Subcutaneous abdominal adipose tissue (tissue), 5 donors: ENCODE results near the gene SLC2A8.
A peak's percentile ranks its signal among the peaks of the same experiment; 100 is the strongest.

Experiments
- H3K27ac ChIP-seq: one replicate; pipeline ENCODE4 v1.7.0; 2013; ENCODE audit warnings: low read depth, mild to moderate bottlenecking, inconsistent platforms, low read length, moderate library complexity
- H3K27me3 ChIP-seq, 5 donors: one replicate each; pipeline ENCODE4 v1.7.0; 2013; ENCODE audit warnings: low read length in 5 of 5, inconsistent platforms in 1 of 5; ENCODE audit not compliant: control insufficient read depth in 5 of 5, insufficient read depth in 4 of 5
- H3K36me3 ChIP-seq, 5 donors: one replicate each; pipeline ENCODE4 v1.7.0; 2013; ENCODE audit warnings: low read length in 5 of 5; ENCODE audit not compliant: control insufficient read depth in 5 of 5, insufficient read depth in 5 of 5
- H3K4me1 ChIP-seq, 5 donors: one replicate each; pipeline ENCODE4 v1.7.0; 2013; ENCODE audit warnings: low read length in 5 of 5, mild to moderate bottlenecking in 3 of 5, moderate library complexity in 1 of 5; ENCODE audit not compliant: control insufficient read depth in 5 of 5, insufficient read depth in 5 of 5
- H3K4me3 ChIP-seq, 5 donors: one replicate each; pipeline ENCODE4 v1.7.0; 2013; ENCODE audit warnings: low read length in 5 of 5, low read depth in 1 of 5
- H3K9ac ChIP-seq, 5 donors: one replicate each; pipeline ENCODE4 v1.7.0; 2013; ENCODE audit warnings: low read length in 5 of 5, mild to moderate bottlenecking in 4 of 5, moderate library complexity in 3 of 5
- H3K9me3 ChIP-seq, 5 donors: one replicate each; pipeline ENCODE4 v1.7.0; 2013; ENCODE audit warnings: low read length in 5 of 5; ENCODE audit not compliant: control insufficient read depth in 5 of 5
- donor health status: healthy.
- donor health status: healthy.
- donor health status: healthy.
- donor health status: healthy.
- donor health status: healthy.

Gene SLC2A8, protein sequence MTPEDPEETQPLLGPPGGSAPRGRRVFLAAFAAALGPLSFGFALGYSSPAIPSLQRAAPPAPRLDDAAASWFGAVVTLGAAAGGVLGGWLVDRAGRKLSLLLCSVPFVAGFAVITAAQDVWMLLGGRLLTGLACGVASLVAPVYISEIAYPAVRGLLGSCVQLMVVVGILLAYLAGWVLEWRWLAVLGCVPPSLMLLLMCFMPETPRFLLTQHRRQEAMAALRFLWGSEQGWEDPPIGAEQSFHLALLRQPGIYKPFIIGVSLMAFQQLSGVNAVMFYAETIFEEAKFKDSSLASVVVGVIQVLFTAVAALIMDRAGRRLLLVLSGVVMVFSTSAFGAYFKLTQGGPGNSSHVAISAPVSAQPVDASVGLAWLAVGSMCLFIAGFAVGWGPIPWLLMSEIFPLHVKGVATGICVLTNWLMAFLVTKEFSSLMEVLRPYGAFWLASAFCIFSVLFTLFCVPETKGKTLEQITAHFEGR

DNA sequence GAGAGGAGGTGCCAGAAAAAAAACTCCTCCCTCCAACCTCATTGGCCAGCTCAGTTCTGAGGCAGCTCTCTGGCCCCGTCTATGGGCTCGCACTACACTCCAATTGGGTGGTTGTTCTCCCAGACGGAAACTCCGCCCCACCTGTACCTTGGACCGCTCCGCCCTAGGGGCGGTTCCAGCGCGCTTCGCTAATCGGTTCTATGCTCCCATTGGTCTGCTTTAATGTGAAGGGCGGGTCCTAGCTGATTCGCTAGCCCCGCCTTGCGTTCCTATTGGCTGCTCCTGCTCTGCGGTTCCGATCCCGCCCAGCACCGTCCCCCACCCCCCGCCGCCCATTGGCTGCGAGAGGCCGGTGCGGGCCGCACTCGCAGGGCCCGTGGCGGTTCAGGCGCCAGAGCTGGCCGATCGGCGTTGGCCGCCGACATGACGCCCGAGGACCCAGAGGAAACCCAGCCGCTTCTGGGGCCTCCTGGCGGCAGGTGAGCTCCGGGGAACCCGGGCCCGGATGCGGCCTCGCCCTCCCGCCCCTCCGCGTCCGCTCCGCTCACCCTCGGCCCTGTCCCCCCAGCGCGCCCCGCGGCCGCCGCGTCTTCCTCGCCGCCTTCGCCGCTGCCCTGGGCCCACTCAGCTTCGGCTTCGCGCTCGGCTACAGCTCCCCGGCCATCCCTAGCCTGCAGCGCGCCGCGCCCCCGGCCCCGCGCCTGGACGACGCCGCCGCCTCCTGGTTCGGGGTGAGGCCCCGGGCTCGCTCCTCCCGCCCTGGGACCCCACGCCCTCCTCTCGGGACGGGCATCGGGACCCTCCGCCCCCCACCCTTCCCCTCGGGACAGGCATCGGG is at the start of gene SLC2A8:
Gene SLC2A8, plus strand, starts transcription at position 362 of the 838 bp plus-strand sequence. Its CDS starts 62 bp downstream, at position 424.
- H3K27ac ChIP-seq = peak within 1 kb of the TSS; percentile 6
- peak within 1 kb of the TSS; percentile 72 to 88 (median 76) for H3K4me3 ChIP-seq
- H3K9me3 ChIP-seq = no peaks in the 10 kb centered on the region
- peaks cover 0 to 29% (median 21%) of the 10 kb centered on the region in 5 donors for H3K4me1 ChIP-seq
- peak within 1 kb of the TSS in 4 of 5 donors; percentile 67 to 83 (median 76) for H3K9ac ChIP-seq
- no peaks in the 10 kb centered on the region for H3K27me3 ChIP-seq
- H3K36me3 ChIP-seq = peaks cover 0 to 23% (median 9%) of the 10 kb centered on the region in 5 donors

DNA sequence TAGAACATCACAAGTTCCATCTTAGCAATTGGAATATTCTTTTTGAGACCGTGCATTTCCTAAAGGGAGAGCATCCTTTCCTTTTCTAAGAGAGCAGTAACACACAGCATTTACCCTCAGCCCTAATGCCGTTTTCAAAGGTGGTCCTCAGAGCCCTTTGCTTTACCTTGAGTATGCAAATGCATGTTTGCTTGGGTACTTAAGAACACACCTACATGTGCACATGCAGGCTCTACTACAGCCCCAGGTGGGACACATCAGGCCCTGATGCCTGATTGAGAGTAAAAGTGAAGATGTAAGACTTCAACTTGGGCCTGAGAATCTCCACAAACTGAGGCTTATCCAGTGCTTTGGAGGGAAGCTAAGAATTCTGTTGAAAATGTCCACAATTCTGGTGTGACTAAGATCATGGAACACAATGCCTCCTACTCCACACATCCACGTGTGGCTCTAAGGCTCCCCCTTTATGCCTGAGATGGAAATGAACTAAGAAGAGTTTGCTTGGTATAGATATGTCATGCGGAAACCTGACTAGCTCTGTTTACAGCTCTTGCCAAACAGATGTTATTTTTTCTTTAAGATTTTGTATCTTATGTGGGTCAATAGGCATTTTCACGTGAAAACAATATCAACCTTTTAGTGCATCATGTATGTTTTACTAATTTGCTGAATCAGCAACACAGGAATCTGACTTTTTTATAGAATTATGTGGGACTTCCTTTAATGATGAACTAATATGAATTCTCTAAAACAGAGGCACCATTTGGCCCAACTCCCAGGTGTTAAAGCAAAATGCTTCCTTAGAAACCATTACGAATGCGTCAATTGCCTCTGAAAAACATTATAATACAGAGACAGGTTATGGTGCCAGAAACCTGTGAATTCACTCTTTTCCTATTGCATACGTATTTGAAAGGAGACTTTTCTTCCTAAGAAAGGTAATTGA is 48.9 kb upstream of the SLC2A8 start:
- Histone ChIP-seq H3K9ac (no peak overlapping the region), H3K4me1 (peaks cover 0 to 8% (median 0%) of the 10 kb centered on the region in 5 donors), H3K9me3 (no peaks in the 10 kb centered on the region), H3K27ac (no peak overlapping the region), H3K4me3 (no peak overlapping the region), H3K36me3 (peaks cover 0 to 17% (median 3%) of the 10 kb centered on the region in 5 donors), H3K27me3 (no peaks in the 10 kb centered on the region)

DNA sequence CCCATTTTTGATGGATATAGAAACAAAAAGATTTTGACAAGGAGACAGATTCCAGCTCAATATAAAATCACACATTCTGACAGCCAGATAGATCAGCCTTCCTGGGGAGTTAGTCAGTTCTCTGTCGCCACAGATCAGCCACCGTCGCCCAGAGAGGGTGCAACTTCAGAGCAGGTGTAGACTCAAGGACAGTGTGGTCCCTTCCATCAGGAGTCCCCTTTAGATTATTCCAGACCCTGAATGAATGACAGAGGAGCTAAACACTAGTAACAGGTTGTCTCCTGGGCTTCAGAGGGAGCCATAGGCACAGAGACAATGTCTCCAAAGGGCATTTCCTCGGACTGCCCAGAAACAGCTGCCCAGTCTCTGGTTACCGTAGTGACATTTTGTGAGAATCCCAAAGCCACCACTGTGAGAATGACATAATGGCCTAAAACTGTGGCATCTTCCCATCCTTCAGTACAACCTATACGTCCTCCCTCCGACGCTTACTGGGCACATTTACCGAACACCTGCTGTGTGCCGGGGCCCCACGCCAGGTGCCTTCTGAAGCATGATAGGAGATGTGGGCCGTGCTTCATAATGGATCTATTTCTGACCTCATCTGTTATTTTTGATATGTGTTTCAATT is 47.4 kb upstream of the SLC2A8 start:
- H3K36me3 ChIP-seq = peaks cover 0 to 6% (median 2%) of the 10 kb centered on the region in 5 donors
- H3K27ac ChIP-seq = no peak overlapping the region
- no peaks in the 10 kb centered on the region for H3K27me3 ChIP-seq
- no peak overlapping the region for H3K4me3 ChIP-seq
- H3K9me3 ChIP-seq = no peaks in the 10 kb centered on the region
- H3K4me1 ChIP-seq = peaks cover 0 to 8% (median 0%) of the 10 kb centered on the region in 5 donors
- H3K9ac ChIP-seq = no peak overlapping the region

DNA sequence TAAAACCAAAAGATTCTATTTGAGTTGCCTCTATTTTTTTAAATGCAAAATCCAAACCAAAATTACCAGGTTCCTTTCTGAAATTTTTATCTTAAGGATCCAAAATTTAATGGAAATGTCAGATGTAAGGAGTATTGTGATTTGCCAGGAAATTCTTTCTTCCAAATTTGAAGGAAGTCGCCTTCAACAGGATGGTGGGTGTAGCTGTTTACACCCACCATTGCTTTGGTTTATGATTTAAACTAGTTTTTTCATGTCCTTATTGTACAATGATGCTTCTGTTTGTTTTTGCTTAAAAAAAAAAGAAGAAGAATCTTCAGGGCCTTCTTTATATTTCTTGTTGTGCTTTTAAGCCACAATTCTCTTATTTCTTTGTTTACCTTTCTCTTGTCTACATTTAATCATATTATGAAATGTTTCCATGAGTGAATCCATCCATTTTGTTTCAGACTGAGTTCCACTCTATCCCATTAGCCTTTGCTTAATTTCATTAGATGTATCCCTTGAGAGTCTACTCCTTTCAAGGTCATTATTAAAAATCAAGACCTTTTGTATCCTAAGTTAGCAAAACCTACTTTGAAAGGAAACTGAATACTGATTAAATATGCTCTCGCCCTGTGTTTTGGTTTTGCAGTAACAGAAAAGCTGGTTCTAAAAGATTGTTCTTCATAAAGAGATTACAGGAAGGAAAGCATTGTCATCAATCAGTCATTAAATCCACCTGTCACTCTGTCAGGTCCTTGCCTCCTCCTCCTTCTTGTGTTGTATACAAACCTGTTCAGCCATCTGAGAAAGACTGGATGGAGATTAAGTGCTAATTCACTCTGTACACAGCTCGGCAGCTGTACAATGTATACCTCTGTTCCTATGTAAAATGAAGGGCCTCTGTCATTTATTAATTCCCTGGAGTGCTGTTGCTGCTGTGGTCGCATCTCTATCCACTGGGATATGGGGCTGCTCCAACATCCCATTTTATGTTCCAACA is 45.5 kb upstream of the SLC2A8 start:
- peaks cover 0 to 13% (median 4%) of the 10 kb centered on the region in 5 donors for H3K36me3 ChIP-seq
- H3K27ac ChIP-seq = peak overlapping the region; percentile 25
- H3K27me3 ChIP-seq = no peaks in the 10 kb centered on the region
- peaks cover 0 to 8% (median 0%) of the 10 kb centered on the region in 5 donors for H3K4me1 ChIP-seq
- no peaks in the 10 kb centered on the region for H3K9me3 ChIP-seq
- no peak overlapping the region for H3K9ac ChIP-seq
- no peak overlapping the region for H3K4me3 ChIP-seq

DNA sequence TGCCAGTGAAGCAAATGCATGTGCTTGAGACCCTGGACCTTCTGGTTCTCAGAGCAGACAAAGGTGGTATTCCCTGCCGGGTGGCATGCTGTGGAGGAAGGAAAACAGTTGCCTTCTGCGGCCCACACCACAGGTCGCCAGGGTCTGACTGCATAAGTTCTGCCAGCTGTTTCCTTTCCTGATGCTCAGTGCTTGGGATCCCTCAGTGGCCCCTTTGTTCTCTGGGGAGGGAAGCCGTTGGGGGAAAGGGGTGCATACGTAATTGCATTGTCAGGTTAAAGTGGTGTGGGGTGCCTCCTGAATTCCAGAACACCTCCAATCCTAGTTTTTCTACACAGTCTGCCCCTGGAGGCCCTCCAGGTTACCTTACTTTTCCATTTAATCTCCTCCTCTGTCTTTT is 43.1 kb upstream of the SLC2A8 start:
- Histone ChIP-seq H3K4me3 (no peak overlapping the region), H3K9ac (no peak overlapping the region), H3K27ac (no peak overlapping the region), H3K9me3 (no peaks in the 10 kb centered on the region), H3K27me3 (no peaks in the 10 kb centered on the region), H3K36me3 (peaks cover 0 to 26% (median 12%) of the 10 kb centered on the region in 5 donors), H3K4me1 (no peaks in the 10 kb centered on the region)

DNA sequence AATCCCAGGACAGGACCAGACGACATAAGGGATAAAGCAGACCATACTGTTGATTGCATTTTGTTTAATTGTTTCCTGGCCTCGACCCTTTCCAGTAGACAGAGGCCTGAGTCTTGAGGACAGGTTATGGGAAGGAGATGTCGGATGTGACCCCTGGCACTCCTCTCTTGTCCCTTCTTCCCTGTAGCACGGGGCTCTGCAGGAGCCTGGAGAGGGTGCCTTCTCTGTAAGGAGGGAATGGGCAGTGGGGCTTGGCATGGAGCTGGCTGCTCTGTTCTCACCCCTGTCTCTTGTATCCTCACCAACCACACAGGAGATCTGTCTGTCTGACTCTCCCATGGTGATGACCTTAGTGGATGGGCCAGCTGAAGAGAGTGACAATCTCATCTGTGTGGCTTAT is 40.1 kb upstream of the SLC2A8 start:
- H3K9me3 ChIP-seq = no peaks in the 10 kb centered on the region
- H3K27me3 ChIP-seq = no peaks in the 10 kb centered on the region
- no peak overlapping the region for H3K27ac ChIP-seq
- H3K4me3 ChIP-seq = no peak overlapping the region
- peaks cover 0 to 6% (median 0%) of the 10 kb centered on the region in 5 donors for H3K4me1 ChIP-seq
- peaks cover 0 to 26% (median 12%) of the 10 kb centered on the region in 5 donors for H3K36me3 ChIP-seq
- no peak overlapping the region for H3K9ac ChIP-seq

DNA sequence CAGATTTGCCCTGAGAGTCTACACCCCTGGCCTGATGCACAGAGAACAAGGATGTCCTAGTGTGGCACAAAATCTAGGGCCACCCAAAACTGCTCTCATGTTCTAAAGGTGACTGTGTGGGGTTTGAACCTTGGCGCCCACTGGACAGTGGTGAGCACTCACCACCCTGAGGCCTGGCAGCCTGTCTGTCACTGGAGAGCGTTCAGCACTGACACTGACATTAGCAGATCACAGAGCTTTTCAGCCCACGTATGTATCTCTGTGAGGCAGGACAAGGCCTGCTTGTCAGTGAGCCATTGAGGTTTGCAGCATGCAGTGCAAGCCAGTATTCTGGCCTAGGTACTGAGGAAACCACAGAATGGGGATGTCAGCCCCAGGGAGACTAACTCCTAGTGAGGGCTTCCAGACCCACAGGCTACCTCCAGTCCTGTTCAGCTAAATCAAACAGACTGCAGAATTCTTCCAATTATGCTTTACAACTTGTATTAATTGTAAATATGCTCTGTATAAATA is 38.9 kb upstream of the SLC2A8 start:
- Histone ChIP-seq H3K4me1 (peaks cover 0 to 6% (median 0%) of the 10 kb centered on the region in 5 donors), H3K9me3 (no peaks in the 10 kb centered on the region), H3K27me3 (no peaks in the 10 kb centered on the region), H3K27ac (no peak overlapping the region), H3K9ac (no peak overlapping the region), H3K4me3 (no peak overlapping the region), H3K36me3 (peaks cover 0 to 29% (median 15%) of the 10 kb centered on the region in 5 donors)

DNA sequence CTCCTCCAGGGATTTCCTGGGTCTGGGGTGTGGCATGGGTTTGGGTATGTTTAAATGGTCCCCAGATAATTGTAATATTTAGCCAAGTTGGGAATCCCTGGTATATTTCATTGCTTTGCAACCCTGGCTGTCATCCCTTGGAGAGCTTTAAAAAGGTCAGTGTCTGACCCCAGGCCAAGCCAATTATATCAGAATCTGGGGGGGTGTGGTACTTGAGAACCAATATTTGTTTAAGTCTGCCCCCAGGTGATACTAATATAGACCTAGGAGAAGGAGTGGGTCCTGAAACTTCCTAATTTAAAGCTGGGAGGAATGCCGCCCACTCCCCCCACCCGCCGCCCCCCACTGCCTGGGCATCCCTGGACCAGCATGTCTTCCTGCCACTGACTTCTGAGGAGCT is 38.2 kb upstream of the SLC2A8 start:
- no peaks in the 10 kb centered on the region for H3K27me3 ChIP-seq
- H3K36me3 ChIP-seq = peaks cover 0 to 29% (median 15%) of the 10 kb centered on the region in 5 donors
- H3K9ac ChIP-seq = no peak overlapping the region
- H3K4me1 ChIP-seq = peaks cover 0 to 6% (median 0%) of the 10 kb centered on the region in 5 donors
- no peak overlapping the region for H3K4me3 ChIP-seq
- no peaks in the 10 kb centered on the region for H3K9me3 ChIP-seq
- H3K27ac ChIP-seq = no peak overlapping the region
